CD4-positive, alpha-beta T cell treated with Interferon gamma for 1 hour (primary cell): ENCODE results near the gene ICAM4.
"Not testable (repeated sequence)": the region's sequence is repeated elsewhere in the genome, so short reads cannot be mapped to it uniquely, and the experiment has no call there.

Experiments used
- DNase-seq: peaks from one replicate; pipeline ENCODE4 v3.0.0-alpha.2; 2020

Gene ICAM4

GRCh38 chr19:10286803-10287737 lies at the start of gene ICAM4:
Gene ICAM4 (plus strand): TSS chr19:10286955. CDS start chr19:10287013, 58 bp downstream.
- DNase-seq: peak; percentile 53

DNA sequence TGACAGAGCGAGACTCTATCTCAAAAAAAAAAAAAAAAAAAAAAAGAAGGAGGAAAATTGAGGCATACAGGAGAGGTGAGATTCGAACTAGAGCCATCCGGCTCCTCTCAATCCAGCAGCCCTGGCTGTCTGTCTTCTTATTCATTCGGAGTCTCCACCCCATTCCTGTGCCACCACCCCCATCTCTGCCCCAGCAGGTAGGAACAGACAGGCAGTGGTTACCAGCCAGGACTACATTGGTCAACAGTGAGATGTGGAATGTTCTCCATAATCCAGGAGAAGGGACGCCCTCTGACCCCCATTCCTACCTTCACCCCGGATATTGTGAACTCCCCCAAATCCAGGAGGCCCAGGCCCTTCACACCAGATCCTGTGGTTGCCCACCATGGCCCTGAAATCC lies 49.1 kb upstream of the ICAM4 start:
- DNase-seq: no peak

DNA sequence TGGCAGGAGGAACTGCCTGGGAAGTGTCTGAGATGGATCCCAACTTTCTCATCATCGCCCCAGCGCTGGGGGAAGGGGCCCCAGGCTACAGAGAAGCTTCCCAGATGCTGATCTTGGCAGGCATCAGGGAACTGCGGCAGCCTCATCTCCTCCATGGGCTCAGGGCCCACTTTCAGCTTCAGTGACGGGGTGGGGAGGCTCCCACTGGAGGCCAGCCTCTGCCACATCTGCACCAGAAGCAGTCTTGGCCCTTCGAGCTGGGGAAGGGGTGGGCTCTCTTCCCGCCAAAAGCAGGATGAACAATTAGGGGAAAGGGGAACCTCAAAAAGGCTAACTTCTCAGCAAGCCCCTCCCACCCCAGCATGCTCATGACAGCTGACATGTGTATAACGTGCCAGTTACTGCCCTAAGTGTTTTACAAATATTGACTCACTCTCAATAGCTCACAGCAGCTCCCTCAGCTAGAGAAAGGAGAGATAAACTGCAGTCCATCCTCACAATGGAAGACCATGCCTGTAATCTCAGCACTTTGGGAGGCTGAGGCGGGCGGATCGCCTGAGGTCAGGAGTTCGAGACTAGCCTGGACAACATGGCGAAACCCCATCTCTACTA lies 48.5 kb upstream of the ICAM4 start:
- DNase-seq: no peak

DNA sequence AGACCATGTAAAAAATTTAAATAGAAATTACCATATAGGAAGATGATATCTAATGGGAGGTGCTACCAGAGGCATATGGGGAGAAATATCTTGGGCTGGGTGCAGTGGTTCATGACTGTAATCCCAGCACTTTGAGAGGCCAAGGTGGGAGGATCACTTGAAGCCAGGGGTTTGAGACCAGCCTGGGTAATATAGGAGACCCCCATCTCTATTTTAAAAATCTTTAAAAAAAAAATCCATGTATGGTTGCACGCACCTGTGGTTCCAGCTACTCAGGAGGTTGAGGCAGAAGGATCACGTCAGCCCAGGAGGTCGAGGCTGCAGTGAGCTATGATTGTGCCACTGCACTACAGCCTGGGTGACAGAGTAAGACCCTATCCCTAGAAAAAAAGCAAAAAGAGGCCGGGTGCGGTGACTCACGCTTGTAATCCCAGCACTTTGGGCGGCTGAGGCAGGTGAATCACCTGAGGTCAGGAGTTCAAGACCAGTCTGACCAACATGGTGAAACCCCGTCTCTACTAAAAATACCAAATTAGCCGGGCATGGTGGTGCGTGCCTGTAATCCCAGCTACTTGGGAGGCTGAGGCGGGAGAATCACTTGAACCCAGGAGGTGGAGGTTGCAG lies 44.8 kb upstream of the ICAM4 start:
- not testable (repeated sequence) for DNase-seq

DNA sequence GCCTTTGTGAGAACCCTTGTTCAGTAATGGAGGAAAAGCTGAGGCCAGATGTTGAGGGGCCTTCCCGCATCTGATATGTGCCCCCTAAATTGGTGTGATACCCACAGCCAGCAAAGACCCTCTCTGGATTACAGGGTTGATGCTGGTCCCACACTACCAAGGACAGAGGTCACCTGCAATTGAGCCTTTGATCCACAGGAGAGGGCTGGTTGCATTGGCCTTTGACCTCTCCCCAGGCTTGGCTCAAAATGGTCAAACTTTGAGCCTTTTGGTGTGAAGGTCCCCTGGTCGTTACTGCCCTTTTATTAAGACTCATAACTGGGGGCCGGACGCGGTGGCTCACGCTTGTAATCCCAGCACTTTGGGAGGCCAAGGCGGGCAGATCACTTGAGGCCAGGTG lies 43.1 kb upstream of the ICAM4 start:
- no peak for DNase-seq

- no peak for DNase-seq
These were observed 41.4 kb upstream of the ICAM4 start for GRCh38 chr19:10245189-10245939.

DNA sequence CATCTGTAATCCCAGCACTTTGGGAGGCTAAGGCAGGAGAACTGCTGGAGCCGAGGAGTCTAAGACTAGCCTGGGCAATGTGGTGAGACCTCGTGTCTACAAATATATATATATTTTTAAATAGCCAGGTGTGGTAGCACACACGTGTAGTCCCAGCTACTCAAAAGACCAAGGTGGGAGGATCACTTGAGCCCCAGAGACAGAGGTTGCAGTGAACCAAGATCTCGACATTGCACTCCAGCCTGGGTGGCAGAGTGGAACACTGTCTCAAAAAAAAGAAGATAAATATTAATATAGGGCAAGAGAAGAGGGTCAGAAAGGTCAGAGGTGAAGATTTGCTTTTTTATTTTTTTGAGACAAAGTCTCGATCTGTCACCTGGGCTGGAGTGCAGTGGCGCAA lies 40.2 kb upstream of the ICAM4 start:
- no peak for DNase-seq

GRCh38 chr19:10251792-10252694 lies 34.7 kb upstream of the ICAM4 start, which contains the start of gene MRPL4:
Gene MRPL4 (plus strand): TSS chr19:10252214. CDS start chr19:10252254, 40 bp downstream.
- DNase-seq: peak; percentile 97

GRCh38 chr19:10252707-10253106 lies 34.0 kb upstream of the ICAM4 start:
- no peak for DNase-seq

- no peak for DNase-seq
These were observed 32.5 kb upstream of the ICAM4 start for GRCh38 chr19:10254244-10254643.

GRCh38 chr19:10255358-10255757 lies 31.4 kb upstream of the ICAM4 start:
- no peak for DNase-seq

DNA sequence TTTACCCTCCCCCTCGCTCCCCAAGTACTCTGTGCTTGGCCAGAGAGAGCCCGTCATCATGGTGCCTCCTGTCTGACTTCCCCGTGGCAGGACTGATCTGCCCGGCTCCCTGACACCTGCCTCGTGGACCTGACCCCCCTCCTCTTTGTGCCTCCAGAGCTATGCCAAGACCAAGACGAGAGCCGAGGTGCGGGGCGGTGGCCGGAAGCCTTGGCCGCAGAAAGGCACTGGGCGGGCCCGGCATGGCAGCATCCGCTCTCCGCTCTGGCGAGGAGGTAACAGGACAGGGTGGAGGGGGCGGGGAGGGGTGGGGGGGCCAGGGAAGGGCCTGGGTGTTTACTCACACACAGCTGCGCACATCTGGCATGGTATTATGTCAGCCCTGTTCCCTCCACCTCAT lies 30.2 kb upstream of the ICAM4 start:
- no peak for DNase-seq

DNA sequence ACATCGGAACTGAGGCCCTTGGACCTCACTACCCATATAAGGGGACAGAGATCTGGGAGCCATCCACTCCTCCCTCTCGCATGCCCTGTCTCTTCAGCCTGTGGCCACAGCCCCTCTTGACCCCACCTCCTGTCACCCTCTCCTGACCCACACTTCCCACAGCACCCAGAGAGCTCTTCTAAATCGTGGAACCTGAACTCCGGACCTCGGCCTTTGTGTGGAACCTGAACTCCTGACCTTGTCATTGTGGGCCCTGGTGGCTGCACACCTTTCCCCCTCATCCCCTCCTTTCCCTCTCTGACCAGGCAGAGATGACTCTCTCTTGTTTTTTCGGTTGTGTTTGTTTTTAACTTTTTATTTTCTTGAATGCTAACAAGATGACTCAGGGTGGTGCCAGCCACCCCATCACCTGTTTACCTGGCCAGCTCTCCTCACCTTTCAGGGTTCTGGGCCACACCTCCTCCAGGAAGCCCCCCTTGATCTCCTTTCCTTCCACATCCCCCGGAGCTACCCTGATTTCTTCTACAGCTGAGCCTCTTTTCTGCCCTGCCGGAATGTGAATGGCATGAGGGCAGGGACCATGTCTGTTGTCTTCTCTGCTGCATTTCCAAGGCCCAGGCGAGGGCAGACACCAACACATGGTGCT lies 29.7 kb upstream of the ICAM4 start:
- no peak for DNase-seq

GRCh38 chr19:10258080-10258710 lies 28.6 kb upstream of the ICAM4 start:
- no peak for DNase-seq

- DNase-seq: peak; percentile 87
These were observed 27.4 kb upstream of the ICAM4 start for GRCh38 chr19:10259162-10259905.

GRCh38 chr19:10260141-10260584 lies 26.6 kb upstream of the ICAM4 start:
- DNase-seq: no peak

DNA sequence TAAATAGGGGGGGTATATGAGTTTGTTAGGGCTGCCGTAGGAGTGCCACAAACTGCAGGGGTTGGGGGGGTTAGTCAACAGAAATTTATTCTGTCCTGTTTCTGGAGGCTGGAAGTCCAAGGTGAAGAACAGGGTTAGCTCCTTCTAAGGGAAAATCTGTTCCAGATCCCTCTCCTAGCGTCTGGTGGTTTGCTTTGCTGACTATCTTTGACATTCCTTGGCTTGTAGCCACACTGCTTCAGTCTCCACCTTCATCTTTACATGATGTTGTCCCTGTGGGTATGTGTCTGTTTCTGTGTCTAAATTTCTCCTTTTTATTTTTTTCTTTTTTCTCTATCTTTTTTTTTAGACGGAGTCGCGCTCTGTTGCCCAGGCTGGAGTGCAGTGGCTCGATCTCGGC lies 24.0 kb upstream of the ICAM4 start:
- no peak for DNase-seq

- DNase-seq: no peak
These were observed 20.0 kb upstream of the ICAM4 start for GRCh38 chr19:10266706-10267105.

DNA sequence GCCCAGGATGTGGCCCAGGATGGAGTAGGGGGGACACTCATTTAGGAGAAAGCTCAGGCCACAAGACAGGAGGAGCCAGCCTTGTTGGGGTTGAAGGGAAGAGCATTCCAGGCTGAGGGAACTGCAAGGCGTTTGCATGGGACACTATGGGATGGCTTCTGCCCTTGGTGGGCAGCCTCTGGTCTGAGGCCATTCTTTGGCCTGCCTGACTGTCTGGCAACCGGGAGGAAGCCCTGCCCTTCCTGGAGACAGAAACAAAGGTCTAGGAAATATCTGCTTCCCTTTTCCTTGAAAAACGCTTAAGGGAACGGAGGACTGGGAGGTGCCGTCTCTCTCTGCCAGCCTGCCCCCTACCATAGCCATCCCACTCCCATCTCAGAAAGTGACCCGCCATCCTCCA lies 18.7 kb upstream of the ICAM4 start:
- no peak for DNase-seq
